Mesodermal cell (in vitro differentiated cells): ENCODE data around the gene FOXB1.

ENCODE experiments used
- H3K27ac ChIP-seq: 2 replicates; pipeline ENCODE4 v1.7.0; 2013; ENCODE audit warnings: mild to moderate bottlenecking, low read depth, low read length, moderate library complexity; ENCODE audit not compliant: severe bottlenecking
- H3K36me3 ChIP-seq: 2 replicates; pipeline ENCODE4 v1.7.1; 2013; ENCODE audit warnings: mild to moderate bottlenecking, low read length, moderate library complexity; ENCODE audit not compliant: control insufficient read depth, insufficient read depth
- H3K4me1 ChIP-seq: one replicate; pipeline ENCODE4 v1.7.1; 2013; ENCODE audit warnings: mild to moderate bottlenecking, low read length; ENCODE audit not compliant: insufficient read depth, control insufficient read depth, poor library complexity, severe bottlenecking
- H3K4me3 ChIP-seq: 2 replicates; pipeline ENCODE4 v1.7.0; 2013; ENCODE audit warnings: low read length, control low read depth, mild to moderate bottlenecking; ENCODE audit not compliant: insufficient read depth, poor library complexity, severe bottlenecking; ENCODE audit errors: extremely low read depth
- H3K9me3 ChIP-seq: 2 replicates; pipeline ENCODE4 v1.7.1; 2013; ENCODE audit warnings: mild to moderate bottlenecking, low read length, moderate library complexity; ENCODE audit not compliant: control insufficient read depth
- WGBS, 2 experiments: methylation state at CpG; one replicate each; pipeline ENCODE4 v1.1.5; 2013; ENCODE audit warnings: missing lambda C conversion rate in 2 of 2; ENCODE audit not compliant: insufficient coverage in 2 of 2; 5-methylcytosine and 5-hydroxymethylcytosine counted together

FOXB1 gene

GRCh38 chr15:60006203-60006862, 2.2 kb downstream of the FOXB1 start:
- no peaks in the 10 kb centered on the region for H3K9me3 ChIP-seq
- H3K4me3 ChIP-seq = peak overlapping the region; percentile 45
- no peaks in the 10 kb centered on the region for H3K36me3 ChIP-seq
- peaks cover 19% of the 10 kb centered on the region for H3K4me1 ChIP-seq
- H3K27ac ChIP-seq = no peak overlapping the region
- WGBS, 2 experiments = 0% methylated on average over 10 to 13 of the region's 32 CpGs

- 0% methylated on average over 3 to 4 of the region's 4 CpGs for WGBS, 2 experiments
- H3K4me3 ChIP-seq = peak overlapping the region; percentile 45
- H3K4me1 ChIP-seq = peaks cover 22% of the 10 kb centered on the region
Observed at GRCh38 chr15:60006873-60007272, 2.8 kb downstream of the FOXB1 start.

GRCh38 chr15:60009124-60009960, 5.2 kb downstream of the FOXB1 start:
- Histone ChIP-seq H3K27ac (no peak overlapping the region), H3K36me3 (no peaks in the 10 kb centered on the region), H3K4me3 (no peak overlapping the region), H3K4me1 (peaks cover 19% of the 10 kb centered on the region), H3K9me3 (no peaks in the 10 kb centered on the region)
- 5 to 30% methylated on average over 2 to 4 of the region's 6 CpGs for WGBS, 2 experiments

More at GRCh38 chr15:60006873-60007272, 2.8 kb downstream of the FOXB1 start:
- H3K36me3 ChIP-seq = no peaks in the 10 kb centered on the region
- H3K27ac ChIP-seq = no peak overlapping the region
- H3K9me3 ChIP-seq = no peaks in the 10 kb centered on the region

GRCh38 chr15:60009980-60010732, 6.0 kb downstream of the FOXB1 start:
- H3K36me3 ChIP-seq = no peaks in the 10 kb centered on the region
- peaks cover 17% of the 10 kb centered on the region for H3K4me1 ChIP-seq
- 7 to 14% methylated on average over 3 to 10 of the region's 13 CpGs for WGBS, 2 experiments

GRCh38 chr15:60010858-60011257, 6.7 kb downstream of the FOXB1 start:
- Histone ChIP-seq H3K4me1 (peaks cover 10% of the 10 kb centered on the region), H3K27ac (no peak overlapping the region), H3K4me3 (no peak overlapping the region), H3K36me3 (no peaks in the 10 kb centered on the region), H3K9me3 (no peaks in the 10 kb centered on the region)
- 30% methylated on average over 1 of the region's 2 CpGs; no CpG with 5 or more reads in 1 of the 2 experiments for WGBS, 2 experiments

More at GRCh38 chr15:60009980-60010732, 6.0 kb downstream of the FOXB1 start:
- Histone ChIP-seq H3K27ac (no peak overlapping the region), H3K4me3 (no peak overlapping the region), H3K9me3 (no peaks in the 10 kb centered on the region)

- H3K4me3 ChIP-seq = no peak overlapping the region
- peaks cover 3% of the 10 kb centered on the region for H3K4me1 ChIP-seq
- no peaks in the 10 kb centered on the region for H3K36me3 ChIP-seq
- no peak overlapping the region for H3K27ac ChIP-seq
- WGBS, 2 experiments = 78 to 93% methylated on average over 3 of the region's 3 CpGs
- peaks cover 6% of the 10 kb centered on the region for H3K9me3 ChIP-seq
Observed at GRCh38 chr15:60012695-60013094, 8.6 kb downstream of the FOXB1 start.

GRCh38 chr15:60017538-60018520, 13.7 kb downstream of the FOXB1 start:
- H3K4me1 ChIP-seq = peaks cover 21% of the 10 kb centered on the region
- 0% methylated on average over 1 of the region's 2 CpGs for WGBS, 2 experiments
- peaks cover 11% of the 10 kb centered on the region for H3K9me3 ChIP-seq
- no peak overlapping the region for H3K27ac ChIP-seq
- H3K36me3 ChIP-seq = no peaks in the 10 kb centered on the region
- no peak overlapping the region for H3K4me3 ChIP-seq

GRCh38 chr15:60020736-60021135, 16.6 kb downstream of the FOXB1 start:
- 10 to 37% methylated on average over 2 of the region's 3 CpGs for WGBS, 2 experiments
- peaks cover 11% of the 10 kb centered on the region for H3K9me3 ChIP-seq
- no peaks in the 10 kb centered on the region for H3K36me3 ChIP-seq
- no peak overlapping the region for H3K4me3 ChIP-seq
- H3K27ac ChIP-seq = peak overlapping the region; percentile 13
- peaks cover 31% of the 10 kb centered on the region for H3K4me1 ChIP-seq

GRCh38 chr15:60021589-60022378, 17.7 kb downstream of the FOXB1 start:
- no peak overlapping the region for H3K4me3 ChIP-seq
- no peak overlapping the region for H3K27ac ChIP-seq
- no peaks in the 10 kb centered on the region for H3K36me3 ChIP-seq
- peaks cover 11% of the 10 kb centered on the region for H3K9me3 ChIP-seq
- 86 to 87% methylated on average over 3 to 4 of the region's 7 CpGs for WGBS, 2 experiments
- H3K4me1 ChIP-seq = peaks cover 36% of the 10 kb centered on the region
